ENCODE measurements around the gene P2RY13.

DNA sequence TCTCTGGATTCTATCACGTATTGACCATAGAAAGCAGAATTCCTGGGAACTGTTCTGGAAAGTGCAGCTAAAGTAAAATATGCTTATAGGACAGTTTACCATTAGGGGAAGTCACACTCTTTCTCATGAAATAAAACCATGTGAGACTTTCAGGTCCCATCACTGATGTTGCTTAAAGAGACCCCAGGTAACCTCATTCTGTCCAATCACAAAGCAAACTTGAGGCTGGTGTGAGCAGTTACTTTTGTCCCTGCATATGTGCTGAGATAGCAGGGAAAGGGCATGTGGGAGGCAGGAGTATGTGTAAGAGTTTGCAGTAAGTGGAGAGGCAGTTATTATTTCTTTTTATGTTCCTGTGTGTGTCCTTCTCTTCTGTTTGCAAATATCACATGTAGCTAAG lies 28.8 kb downstream of the P2RY13 start:
- TF ChIP-seq, protein P1, sequence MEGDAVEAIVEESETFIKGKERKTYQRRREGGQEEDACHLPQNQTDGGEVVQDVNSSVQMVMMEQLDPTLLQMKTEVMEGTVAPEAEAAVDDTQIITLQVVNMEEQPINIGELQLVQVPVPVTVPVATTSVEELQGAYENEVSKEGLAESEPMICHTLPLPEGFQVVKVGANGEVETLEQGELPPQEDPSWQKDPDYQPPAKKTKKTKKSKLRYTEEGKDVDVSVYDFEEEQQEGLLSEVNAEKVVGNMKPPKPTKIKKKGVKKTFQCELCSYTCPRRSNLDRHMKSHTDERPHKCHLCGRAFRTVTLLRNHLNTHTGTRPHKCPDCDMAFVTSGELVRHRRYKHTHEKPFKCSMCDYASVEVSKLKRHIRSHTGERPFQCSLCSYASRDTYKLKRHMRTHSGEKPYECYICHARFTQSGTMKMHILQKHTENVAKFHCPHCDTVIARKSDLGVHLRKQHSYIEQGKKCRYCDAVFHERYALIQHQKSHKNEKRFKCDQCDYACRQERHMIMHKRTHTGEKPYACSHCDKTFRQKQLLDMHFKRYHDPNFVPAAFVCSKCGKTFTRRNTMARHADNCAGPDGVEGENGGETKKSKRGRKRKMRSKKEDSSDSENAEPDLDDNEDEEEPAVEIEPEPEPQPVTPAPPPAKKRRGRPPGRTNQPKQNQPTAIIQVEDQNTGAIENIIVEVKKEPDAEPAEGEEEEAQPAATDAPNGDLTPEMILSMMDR (conservative IDR thresholded peaks at IDR 0.05; ENCODE audit: low read depth, low read length) = no peak
- TF ChIP-seq EZH2 (IDR thresholded peaks at IDR 0.05; ENCODE audit: low read length, unreplicated experiment) = no peak

Measured in PC-3 (cell line).